ENCODE measurements around the gene SORCS1.

DNA sequence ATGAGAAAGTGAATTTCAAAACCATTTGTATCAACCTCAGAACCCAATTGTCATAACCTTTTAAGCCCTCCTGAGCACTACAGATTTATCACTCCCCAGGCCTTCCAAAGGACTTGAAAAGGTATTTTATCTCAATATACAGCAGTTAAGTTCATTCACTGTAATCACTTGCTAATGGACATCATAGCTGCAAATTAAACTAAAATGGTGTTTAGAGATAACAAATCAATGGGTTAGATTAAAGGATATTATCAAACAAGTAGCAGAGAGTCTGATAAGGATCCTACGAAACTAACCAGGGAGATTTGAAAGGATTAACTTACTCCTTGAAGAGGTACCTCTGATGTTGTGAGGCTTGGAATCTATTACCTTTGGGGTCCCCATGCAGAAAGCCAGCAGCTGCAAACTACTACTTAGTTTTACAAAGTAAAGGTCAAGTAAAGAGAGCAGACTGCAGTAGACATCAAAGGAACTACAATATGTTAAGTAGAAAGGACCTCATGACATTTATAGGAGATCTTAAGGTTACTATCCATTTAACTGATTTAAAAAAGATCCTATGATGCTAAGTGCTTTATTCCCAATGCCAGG, 359.4 kb downstream of the SORCS1 start:
- TF ChIP-seq, protein P1, sequence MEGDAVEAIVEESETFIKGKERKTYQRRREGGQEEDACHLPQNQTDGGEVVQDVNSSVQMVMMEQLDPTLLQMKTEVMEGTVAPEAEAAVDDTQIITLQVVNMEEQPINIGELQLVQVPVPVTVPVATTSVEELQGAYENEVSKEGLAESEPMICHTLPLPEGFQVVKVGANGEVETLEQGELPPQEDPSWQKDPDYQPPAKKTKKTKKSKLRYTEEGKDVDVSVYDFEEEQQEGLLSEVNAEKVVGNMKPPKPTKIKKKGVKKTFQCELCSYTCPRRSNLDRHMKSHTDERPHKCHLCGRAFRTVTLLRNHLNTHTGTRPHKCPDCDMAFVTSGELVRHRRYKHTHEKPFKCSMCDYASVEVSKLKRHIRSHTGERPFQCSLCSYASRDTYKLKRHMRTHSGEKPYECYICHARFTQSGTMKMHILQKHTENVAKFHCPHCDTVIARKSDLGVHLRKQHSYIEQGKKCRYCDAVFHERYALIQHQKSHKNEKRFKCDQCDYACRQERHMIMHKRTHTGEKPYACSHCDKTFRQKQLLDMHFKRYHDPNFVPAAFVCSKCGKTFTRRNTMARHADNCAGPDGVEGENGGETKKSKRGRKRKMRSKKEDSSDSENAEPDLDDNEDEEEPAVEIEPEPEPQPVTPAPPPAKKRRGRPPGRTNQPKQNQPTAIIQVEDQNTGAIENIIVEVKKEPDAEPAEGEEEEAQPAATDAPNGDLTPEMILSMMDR (IDR thresholded peaks at IDR 0.05) = no peak
- no peak for TF ChIP-seq EZH2 (IDR thresholded peaks at IDR 0.05; ENCODE audit: borderline replicate concordance, insufficient read depth, low read depth, low read length, poor library complexity, severe bottlenecking)
